ENCODE measurements around the gene DNMT1.
A peak's percentile ranks its signal among the peaks of the same experiment; 100 is the strongest.

DNMT1 gene

GRCh38 chr19:10104665-10105508, 89.9 kb downstream of the DNMT1 start:
- Histone ChIP-seq H3K9ac (ENCODE audit: low read depth, low read length) (no peak overlapping the region), H3K9me3 (ENCODE audit: control insufficient read depth, insufficient read depth, low read length) (no peaks in the 10 kb centered on the region), H3K4me1 (ENCODE audit: insufficient read depth, low read length) (peaks cover 4% of the 10 kb centered on the region; the same call in 1 of the 2 replicates), H3K36me3 (ENCODE audit: insufficient read depth, low read length) (peaks cover 22% of the 10 kb centered on the region)

DNA sequence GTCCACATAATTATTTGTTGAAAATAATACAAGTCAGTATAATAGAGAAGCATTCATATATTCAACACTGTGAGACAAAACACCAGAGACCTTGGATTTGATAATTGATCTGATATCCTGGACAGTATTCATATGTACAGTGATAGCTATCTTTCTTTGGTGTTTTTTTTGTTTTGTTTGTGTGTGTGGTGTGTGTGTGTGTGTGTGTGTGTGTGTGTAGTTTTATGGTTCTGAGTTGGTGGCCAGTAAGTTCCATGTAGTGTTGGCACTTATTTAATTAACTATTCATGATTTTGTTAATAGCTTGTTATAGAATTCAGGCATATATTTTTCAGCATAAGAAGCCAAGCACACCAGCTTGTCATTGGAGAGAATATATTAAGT, 90.6 kb downstream of the DNMT1 start:
- Histone ChIP-seq H3K36me3 (ENCODE audit: insufficient read depth, low read length) (peaks cover 14% of the 10 kb centered on the region), H3K9me3 (ENCODE audit: control insufficient read depth, insufficient read depth, low read length) (no peaks in the 10 kb centered on the region), H3K4me1 (ENCODE audit: insufficient read depth, low read length) (peaks cover 4% of the 10 kb centered on the region; the same call in 1 of the 2 replicates), H3K9ac (ENCODE audit: low read depth, low read length) (no peak overlapping the region)

- Histone ChIP-seq H3K9me3 (ENCODE audit: control insufficient read depth, insufficient read depth, low read length) (no peaks in the 10 kb centered on the region), H3K36me3 (ENCODE audit: insufficient read depth, low read length) (peaks cover 4% of the 10 kb centered on the region; the same call in 1 of the 2 replicates), H3K9ac (ENCODE audit: low read depth, low read length) (no peak overlapping the region), H3K4me1 (ENCODE audit: insufficient read depth, low read length) (peaks cover 4% of the 10 kb centered on the region; the same call in 1 of the 2 replicates)
Measured at GRCh38 chr19:10102787-10103236, 91.9 kb downstream of the DNMT1 start.

DNA sequence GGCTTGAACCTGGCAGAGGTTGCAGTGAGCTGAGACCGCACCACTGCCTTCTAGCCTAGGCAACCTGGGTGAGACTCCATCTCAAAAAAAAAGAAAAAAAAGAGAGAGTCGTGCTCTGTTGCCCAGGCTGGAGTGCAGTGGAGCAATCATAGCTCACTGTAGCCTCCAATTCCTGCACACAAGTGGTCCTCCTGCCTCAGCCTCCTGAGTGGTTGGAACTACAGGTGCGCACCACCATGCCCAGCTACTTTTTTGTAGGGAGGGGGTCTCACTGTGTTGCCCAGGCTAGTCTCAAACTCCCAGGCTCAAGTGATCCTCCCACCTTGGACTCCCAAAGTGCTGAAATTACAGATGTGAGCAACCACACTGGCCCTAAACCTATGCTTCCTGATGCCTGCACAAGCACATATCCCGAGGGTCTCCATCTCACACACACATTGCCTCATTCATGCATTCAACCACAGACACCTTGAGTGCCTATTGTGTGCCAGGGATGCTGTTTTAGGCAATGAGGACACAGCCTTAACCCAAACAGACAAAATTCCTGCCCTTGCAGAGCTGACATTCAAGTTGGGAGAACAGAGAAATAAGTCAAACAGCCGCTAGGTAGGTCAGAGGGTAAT, 94.5 kb downstream of the DNMT1 start:
- Histone ChIP-seq H3K36me3 (ENCODE audit: insufficient read depth, low read length) (no peaks in the 10 kb centered on the region), H3K9me3 (ENCODE audit: control insufficient read depth, insufficient read depth, low read length) (no peaks in the 10 kb centered on the region), H3K4me1 (ENCODE audit: insufficient read depth, low read length) (no peaks in the 10 kb centered on the region; the same call in 1 of the 2 replicates), H3K9ac (ENCODE audit: low read depth, low read length) (no peak overlapping the region)

GRCh38 chr19:10096615-10096963, 98.2 kb downstream of the DNMT1 start:
- H3K36me3 ChIP-seq (ENCODE audit: insufficient read depth, low read length) = no peaks in the 10 kb centered on the region
- peak overlapping the region; percentile 72 for H3K9ac ChIP-seq (ENCODE audit: low read depth, low read length)
- H3K4me1 ChIP-seq (ENCODE audit: insufficient read depth, low read length) = no peaks in the 10 kb centered on the region; the same call in 1 of the 2 replicates
- no peaks in the 10 kb centered on the region for H3K9me3 ChIP-seq (ENCODE audit: control insufficient read depth, insufficient read depth, low read length)

GRCh38 chr19:10095948-10096614, 98.7 kb downstream of the DNMT1 start:
- Histone ChIP-seq H3K36me3 (ENCODE audit: insufficient read depth, low read length) (no peaks in the 10 kb centered on the region), H3K9ac (ENCODE audit: low read depth, low read length) (peak overlapping the region; percentile 72), H3K9me3 (ENCODE audit: control insufficient read depth, insufficient read depth, low read length) (no peaks in the 10 kb centered on the region), H3K4me1 (ENCODE audit: insufficient read depth, low read length) (no peaks in the 10 kb centered on the region; the same call in 1 of the 2 replicates)

- no peaks in the 10 kb centered on the region for H3K9me3 ChIP-seq (ENCODE audit: control insufficient read depth, insufficient read depth, low read length)
- H3K36me3 ChIP-seq (ENCODE audit: insufficient read depth, low read length) = no peaks in the 10 kb centered on the region
- H3K9ac ChIP-seq (ENCODE audit: low read depth, low read length) = peak overlapping the region; percentile 17; the same call in 1 of the 2 replicates
- no peaks in the 10 kb centered on the region; the same call in 1 of the 2 replicates for H3K4me1 ChIP-seq (ENCODE audit: insufficient read depth, low read length)
Measured at GRCh38 chr19:10095622-10095947, 99.2 kb downstream of the DNMT1 start.

- no peaks in the 10 kb centered on the region for H3K4me1 ChIP-seq (ENCODE audit: insufficient read depth, low read length)
- H3K9ac ChIP-seq (ENCODE audit: low read depth, low read length) = no peak overlapping the region
- no peaks in the 10 kb centered on the region for H3K9me3 ChIP-seq (ENCODE audit: control insufficient read depth, insufficient read depth, low read length)
- no peaks in the 10 kb centered on the region for H3K36me3 ChIP-seq (ENCODE audit: insufficient read depth, low read length)
Measured at GRCh38 chr19:10093295-10094186, 101.2 kb downstream of the DNMT1 start.

- Histone ChIP-seq H3K4me1 (ENCODE audit: insufficient read depth, low read length) (no peaks in the 10 kb centered on the region), H3K9ac (ENCODE audit: low read depth, low read length) (no peak overlapping the region), H3K36me3 (ENCODE audit: insufficient read depth, low read length) (no peaks in the 10 kb centered on the region), H3K9me3 (ENCODE audit: control insufficient read depth, insufficient read depth, low read length) (no peaks in the 10 kb centered on the region)
Measured at GRCh38 chr19:10092648-10093294, 102.0 kb downstream of the DNMT1 start.

GRCh38 chr19:10091895-10092641, 102.7 kb downstream of the DNMT1 start:
- Histone ChIP-seq H3K9ac (ENCODE audit: low read depth, low read length) (no peak overlapping the region), H3K4me1 (ENCODE audit: insufficient read depth, low read length) (no peaks in the 10 kb centered on the region), H3K36me3 (ENCODE audit: insufficient read depth, low read length) (no peaks in the 10 kb centered on the region), H3K9me3 (ENCODE audit: control insufficient read depth, insufficient read depth, low read length) (no peaks in the 10 kb centered on the region)

DNA sequence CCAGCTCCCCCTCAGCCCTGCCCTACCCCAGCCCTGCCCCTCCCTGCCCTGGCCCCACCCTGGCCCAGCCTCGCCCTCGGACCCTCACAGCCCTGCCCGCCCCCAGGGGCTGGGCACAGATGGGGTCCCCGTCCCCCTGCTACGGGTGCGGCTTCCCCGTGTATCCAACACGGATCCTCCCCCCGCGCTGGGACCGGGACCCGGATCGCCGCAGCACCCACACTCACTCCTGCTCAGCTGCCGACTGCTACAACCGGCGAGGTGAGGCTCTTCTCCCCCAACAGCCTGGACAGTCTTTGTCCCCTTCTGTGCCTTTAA, 103.4 kb downstream of the DNMT1 start:
- no peak overlapping the region for H3K9ac ChIP-seq (ENCODE audit: low read depth, low read length)
- no peaks in the 10 kb centered on the region for H3K9me3 ChIP-seq (ENCODE audit: control insufficient read depth, insufficient read depth, low read length)
- H3K4me1 ChIP-seq (ENCODE audit: insufficient read depth, low read length) = no peaks in the 10 kb centered on the region
- no peaks in the 10 kb centered on the region for H3K36me3 ChIP-seq (ENCODE audit: insufficient read depth, low read length)

DNA sequence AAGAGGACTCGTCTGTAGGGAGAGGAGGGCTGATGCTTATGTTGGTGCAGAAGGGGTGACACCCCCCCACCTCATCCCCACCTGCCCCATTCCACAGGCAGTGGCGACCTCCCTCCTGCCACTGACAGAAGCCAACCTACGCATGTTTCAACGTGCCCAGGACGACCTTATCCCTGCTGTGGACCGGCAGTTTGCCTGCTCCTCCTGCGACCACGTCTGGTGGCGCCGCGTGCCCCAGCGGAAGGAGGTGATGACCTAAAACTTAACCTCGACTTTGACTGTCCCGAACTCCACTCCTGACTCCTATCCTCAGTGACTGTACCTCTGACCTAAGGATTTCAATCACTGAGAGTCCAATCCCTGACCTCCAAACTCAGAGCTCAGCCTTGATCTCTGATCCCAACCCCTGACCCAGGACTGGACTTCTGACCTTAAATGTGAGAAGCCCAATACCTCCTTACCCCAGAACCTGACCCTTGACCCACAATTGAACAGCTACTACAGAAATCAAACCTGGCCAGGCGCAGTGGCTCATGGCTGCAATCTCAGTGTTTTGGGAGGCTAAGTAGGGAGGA, 104.9 kb downstream of the DNMT1 start:
- Histone ChIP-seq H3K9ac (ENCODE audit: low read depth, low read length) (no peak overlapping the region), H3K9me3 (ENCODE audit: control insufficient read depth, insufficient read depth, low read length) (no peaks in the 10 kb centered on the region), H3K4me1 (ENCODE audit: insufficient read depth, low read length) (no peaks in the 10 kb centered on the region), H3K36me3 (ENCODE audit: insufficient read depth, low read length) (no peaks in the 10 kb centered on the region)

GRCh38 chr19:10088949-10089554, 105.7 kb downstream of the DNMT1 start:
- H3K9me3 ChIP-seq (ENCODE audit: control insufficient read depth, insufficient read depth, low read length) = no peaks in the 10 kb centered on the region
- no peaks in the 10 kb centered on the region for H3K4me1 ChIP-seq (ENCODE audit: insufficient read depth, low read length)
- no peak overlapping the region for H3K9ac ChIP-seq (ENCODE audit: low read depth, low read length)
- no peaks in the 10 kb centered on the region for H3K36me3 ChIP-seq (ENCODE audit: insufficient read depth, low read length)

Data from ES-I3 (cell line).